Fibroblast of pulmonary artery (primary cell): Measurements from ENCODE around the gene SSU72.
"Not testable (repeated sequence)": the region's sequence is repeated elsewhere in the genome, so short reads cannot be mapped to it uniquely, and the experiment has no call there.

Source experiments
- DNase-seq: peaks from one replicate; pipeline ENCODE4 v3.0.0-alpha.2; 2010; ENCODE audit warnings: low read depth
- H3K4me3 ChIP-seq: replicated peaks from 2 replicates; pipeline ENCODE4 v1.5.1; 2011; ENCODE audit warnings: low read depth, mild to moderate bottlenecking, control low read depth, low read length, moderate library complexity
- CTCF ChIP-seq: IDR thresholded peaks from 2 replicates; pipeline ENCODE4 v1.5.1; 2011; ENCODE audit warnings: mild to moderate bottlenecking, control low read depth, low read length, inconsistent platforms; ENCODE audit errors: missing control alignments

The SSU72 gene

GRCh38 chr1:1521331-1521730 is 53.3 kb downstream of the SSU72 start:
- H3K4me3 ChIP-seq, result no peak overlapping the region
- no peak for DNase-seq
- TF ChIP-seq CTCF, result no peak

- not testable (repeated sequence) for DNase-seq
Measured at GRCh38 chr1:1519805-1520505, 54.7 kb downstream of the SSU72 start.

GRCh38 chr1:1518621-1519007 is 56.0 kb downstream of the SSU72 start:
- H3K4me3 ChIP-seq, DNase-seq: not testable (repeated sequence)

More at GRCh38 chr1:1519805-1520505, 54.7 kb downstream of the SSU72 start:
- not testable (repeated sequence) for H3K4me3 ChIP-seq

GRCh38 chr1:1517973-1518620 is 56.6 kb downstream of the SSU72 start:
- DNase-seq, result no peak
- H3K4me3 ChIP-seq, result no peak overlapping the region
- TF ChIP-seq CTCF, result no peak

GRCh38 chr1:1516923-1517322 is 57.7 kb downstream of the SSU72 start:
- DNase-seq, result not testable (repeated sequence)

GRCh38 chr1:1514376-1514775 is 60.3 kb downstream of the SSU72 start:
- DNase-seq, H3K4me3 ChIP-seq: not testable (repeated sequence)

More at GRCh38 chr1:1516923-1517322, 57.7 kb downstream of the SSU72 start:
- not testable (repeated sequence) for H3K4me3 ChIP-seq

GRCh38 chr1:1513675-1514074 is 61.0 kb downstream of the SSU72 start:
- H3K4me3 ChIP-seq, DNase-seq: not testable (repeated sequence)

GRCh38 chr1:1512425-1512824 is 62.2 kb downstream of the SSU72 start:
- DNase-seq, result not testable (repeated sequence)
- H3K4me3 ChIP-seq, result peak overlapping the region; percentile 88

- peak; percentile 98 for DNase-seq
- no peak for TF ChIP-seq CTCF
- H3K4me3 ChIP-seq, result peak within 1 kb of the TSS; percentile 88
Measured at GRCh38 chr1:1511533-1512285, 63.0 kb downstream of the SSU72 start, which contains the start of gene ATAD3A. Gene ATAD3A (plus strand): TSS chr1:1512162. CDS start chr1:1512269, 107 bp downstream.

GRCh38 chr1:1510912-1511532 is 63.6 kb downstream of the SSU72 start:
- DNase-seq, result no peak
- H3K4me3 ChIP-seq, result peak overlapping the region; percentile 88
- TF ChIP-seq CTCF, result no peak

- not testable (repeated sequence) for DNase-seq, H3K4me3 ChIP-seq
Measured at GRCh38 chr1:1509465-1509850, 65.2 kb downstream of the SSU72 start.

GRCh38 chr1:1508775-1509464 is 65.7 kb downstream of the SSU72 start:
- H3K4me3 ChIP-seq, DNase-seq: not testable (repeated sequence)
